Measurements from ENCODE around the gene SMAD6.

SMAD6 gene

GRCh38 chr15:66780172-66780972, 78.3 kb downstream of the SMAD6 start:
- in situ Hi-C loops (cut with MboI; ENCODE audit: low pct_unique_long_range_greater_than_20kb, low sequenced_read_pairs, unreplicated experiment): no loop called here
- DNase-seq (ENCODE audit: low spot score): no peak
- no peak for TF ChIP-seq CTCF (IDR thresholded peaks at IDR 0.05; ENCODE audit: extremely low read depth, insufficient read depth, missing control alignments)

- in situ Hi-C loops (cut with MboI; ENCODE audit: low pct_unique_long_range_greater_than_20kb, low sequenced_read_pairs, unreplicated experiment): no loop called here
- DNase-seq (ENCODE audit: low spot score): no peak
- no peak for TF ChIP-seq CTCF (IDR thresholded peaks at IDR 0.05; ENCODE audit: extremely low read depth, insufficient read depth, missing control alignments)
Measured at GRCh38 chr15:66780973-66781718, 79.1 kb downstream of the SMAD6 start.

GRCh38 chr15:66782785-66783184, 80.7 kb downstream of the SMAD6 start:
- no peak for TF ChIP-seq CTCF (IDR thresholded peaks at IDR 0.05; ENCODE audit: extremely low read depth, insufficient read depth, missing control alignments)
- in situ Hi-C loops (cut with MboI; ENCODE audit: low pct_unique_long_range_greater_than_20kb, low sequenced_read_pairs, unreplicated experiment): no loop called here

GRCh38 chr15:66783314-66783713, 81.3 kb downstream of the SMAD6 start:
- DNase-seq (ENCODE audit: low spot score): no peak
- in situ Hi-C loops (cut with MboI; ENCODE audit: low pct_unique_long_range_greater_than_20kb, low sequenced_read_pairs, unreplicated experiment): no loop called here
- TF ChIP-seq CTCF (IDR thresholded peaks at IDR 0.05; ENCODE audit: extremely low read depth, insufficient read depth, missing control alignments): no peak

More at GRCh38 chr15:66782785-66783184, 80.7 kb downstream of the SMAD6 start:
- DNase-seq (ENCODE audit: low spot score): no peak

GRCh38 chr15:66783725-66784124, 81.7 kb downstream of the SMAD6 start:
- in situ Hi-C loops (cut with MboI; ENCODE audit: low pct_unique_long_range_greater_than_20kb, low sequenced_read_pairs, unreplicated experiment): no loop called here
- no peak for TF ChIP-seq CTCF (IDR thresholded peaks at IDR 0.05; ENCODE audit: extremely low read depth, insufficient read depth, missing control alignments)
- no peak for DNase-seq (ENCODE audit: low spot score)

GRCh38 chr15:66784174-66784573, 82.1 kb downstream of the SMAD6 start:
- no peak for TF ChIP-seq CTCF (IDR thresholded peaks at IDR 0.05; ENCODE audit: extremely low read depth, insufficient read depth, missing control alignments)
- in situ Hi-C loops (cut with MboI; ENCODE audit: low pct_unique_long_range_greater_than_20kb, low sequenced_read_pairs, unreplicated experiment): no loop called here
- no peak for DNase-seq (ENCODE audit: low spot score)
